ENCODE data around the gene PHYH.

The PHYH gene

DNA sequence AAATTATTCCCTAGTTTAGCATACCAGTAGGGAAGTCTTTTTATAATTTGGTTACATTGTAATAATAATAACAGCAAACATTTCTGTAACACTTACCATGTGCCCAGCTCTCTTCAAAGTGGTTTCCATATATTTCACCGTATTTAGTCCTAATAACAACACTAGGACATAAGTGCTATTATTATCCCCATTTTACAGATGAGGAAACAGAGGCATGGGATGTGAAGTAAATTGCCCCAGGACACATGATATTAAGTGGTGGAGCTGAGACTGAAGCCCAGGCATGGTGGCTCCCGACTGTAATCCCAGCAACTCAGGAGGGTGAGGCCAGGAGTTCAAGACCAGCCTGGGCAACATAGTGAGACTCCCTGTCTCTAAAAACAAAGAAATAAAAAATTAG is 5.1 kb downstream of the PHYH start:
- Histone ChIP-seq H2AFZ (ENCODE audit: low read length) (no peak overlapping the region), H3K36me3 (ENCODE audit: insufficient read depth, low read length) (no peaks in the 10 kb centered on the region), H3K9ac (ENCODE audit: low read depth, low read length, poor library complexity, severe bottlenecking) (no peak overlapping the region), H3K27me3 (ENCODE audit: insufficient read depth, low read length, poor library complexity, severe bottlenecking) (no peaks in the 10 kb centered on the region), H3K4me3 (ENCODE audit: low read length, poor library complexity, severe bottlenecking) (no peak overlapping the region), H3K4me1 (ENCODE audit: insufficient read depth, low read length, poor library complexity, severe bottlenecking) (peaks cover 6% of the 10 kb centered on the region), H3K79me2 (ENCODE audit: insufficient read depth, low read length) (no peaks in the 10 kb centered on the region), H3F3A (ENCODE audit: low read depth) (no peaks in the 10 kb centered on the region), H3K9me3 (ENCODE audit: insufficient read depth, low read depth, low read length) (no peaks in the 10 kb centered on the region), H3K4me2 (ENCODE audit: low read depth, low read length, poor library complexity, severe bottlenecking) (no peak overlapping the region), H3K9me2 (replicated peaks; ENCODE audit: low read depth, low read length) (no peaks in the 10 kb centered on the region), H4K20me1 (ENCODE audit: insufficient read depth, low read length, poor library complexity, severe bottlenecking) (no peaks in the 10 kb centered on the region)
- TF ChIP-seq EZH2phosphoT487 (IDR thresholded peaks at IDR 0.05; ENCODE audit: borderline replicate concordance) = no peak
- TF ChIP-seq, protein P1, sequence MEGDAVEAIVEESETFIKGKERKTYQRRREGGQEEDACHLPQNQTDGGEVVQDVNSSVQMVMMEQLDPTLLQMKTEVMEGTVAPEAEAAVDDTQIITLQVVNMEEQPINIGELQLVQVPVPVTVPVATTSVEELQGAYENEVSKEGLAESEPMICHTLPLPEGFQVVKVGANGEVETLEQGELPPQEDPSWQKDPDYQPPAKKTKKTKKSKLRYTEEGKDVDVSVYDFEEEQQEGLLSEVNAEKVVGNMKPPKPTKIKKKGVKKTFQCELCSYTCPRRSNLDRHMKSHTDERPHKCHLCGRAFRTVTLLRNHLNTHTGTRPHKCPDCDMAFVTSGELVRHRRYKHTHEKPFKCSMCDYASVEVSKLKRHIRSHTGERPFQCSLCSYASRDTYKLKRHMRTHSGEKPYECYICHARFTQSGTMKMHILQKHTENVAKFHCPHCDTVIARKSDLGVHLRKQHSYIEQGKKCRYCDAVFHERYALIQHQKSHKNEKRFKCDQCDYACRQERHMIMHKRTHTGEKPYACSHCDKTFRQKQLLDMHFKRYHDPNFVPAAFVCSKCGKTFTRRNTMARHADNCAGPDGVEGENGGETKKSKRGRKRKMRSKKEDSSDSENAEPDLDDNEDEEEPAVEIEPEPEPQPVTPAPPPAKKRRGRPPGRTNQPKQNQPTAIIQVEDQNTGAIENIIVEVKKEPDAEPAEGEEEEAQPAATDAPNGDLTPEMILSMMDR (conservative IDR thresholded peaks at IDR 0.05; ENCODE audit: low read length) = no peak

GRCh38 chr10:13291821-13292773 is 7.8 kb downstream of the PHYH start:
- H3K9ac ChIP-seq (ENCODE audit: low read depth, low read length, poor library complexity, severe bottlenecking) = no peak overlapping the region
- H3K9me3 ChIP-seq (ENCODE audit: insufficient read depth, low read depth, low read length) = no peaks in the 10 kb centered on the region
- TF ChIP-seq, protein P1 (conservative IDR thresholded peaks at IDR 0.05; ENCODE audit: low read length) = no peak
- no peak for TF ChIP-seq EZH2phosphoT487 (IDR thresholded peaks at IDR 0.05; ENCODE audit: borderline replicate concordance)
- no peaks in the 10 kb centered on the region for H3K36me3 ChIP-seq (ENCODE audit: insufficient read depth, low read length)
- no peak overlapping the region for H2AFZ ChIP-seq (ENCODE audit: low read length)
- no peaks in the 10 kb centered on the region for H4K20me1 ChIP-seq (ENCODE audit: insufficient read depth, low read length, poor library complexity, severe bottlenecking)
- no peaks in the 10 kb centered on the region for H3K4me1 ChIP-seq (ENCODE audit: insufficient read depth, low read length, poor library complexity, severe bottlenecking)
- no peaks in the 10 kb centered on the region for H3K27me3 ChIP-seq (ENCODE audit: insufficient read depth, low read length, poor library complexity, severe bottlenecking)
- no peaks in the 10 kb centered on the region for H3K9me2 ChIP-seq (replicated peaks; ENCODE audit: low read depth, low read length)
- H3K79me2 ChIP-seq (ENCODE audit: insufficient read depth, low read length) = no peaks in the 10 kb centered on the region
- H3K4me2 ChIP-seq (ENCODE audit: low read depth, low read length, poor library complexity, severe bottlenecking) = no peak overlapping the region
- H3K4me3 ChIP-seq (ENCODE audit: low read length, poor library complexity, severe bottlenecking) = no peak overlapping the region
- H3F3A ChIP-seq (ENCODE audit: low read depth) = no peaks in the 10 kb centered on the region

GRCh38 chr10:13291061-13291460 is 8.8 kb downstream of the PHYH start:
- TF ChIP-seq, protein P1 (conservative IDR thresholded peaks at IDR 0.05; ENCODE audit: low read length) = no peak
- no peak for TF ChIP-seq EZH2phosphoT487 (IDR thresholded peaks at IDR 0.05; ENCODE audit: borderline replicate concordance)
- Histone ChIP-seq H3F3A (ENCODE audit: low read depth) (no peaks in the 10 kb centered on the region), H3K4me2 (ENCODE audit: low read depth, low read length, poor library complexity, severe bottlenecking) (no peak overlapping the region), H3K36me3 (ENCODE audit: insufficient read depth, low read length) (no peaks in the 10 kb centered on the region), H2AFZ (ENCODE audit: low read length) (no peak overlapping the region), H3K9ac (ENCODE audit: low read depth, low read length, poor library complexity, severe bottlenecking) (no peak overlapping the region), H3K79me2 (ENCODE audit: insufficient read depth, low read length) (no peaks in the 10 kb centered on the region), H3K4me3 (ENCODE audit: low read length, poor library complexity, severe bottlenecking) (no peak overlapping the region), H3K27me3 (ENCODE audit: insufficient read depth, low read length, poor library complexity, severe bottlenecking) (no peaks in the 10 kb centered on the region), H3K4me1 (ENCODE audit: insufficient read depth, low read length, poor library complexity, severe bottlenecking) (no peaks in the 10 kb centered on the region), H3K9me3 (ENCODE audit: insufficient read depth, low read depth, low read length) (no peaks in the 10 kb centered on the region), H3K9me2 (replicated peaks; ENCODE audit: low read depth, low read length) (no peaks in the 10 kb centered on the region), H4K20me1 (ENCODE audit: insufficient read depth, low read length, poor library complexity, severe bottlenecking) (no peaks in the 10 kb centered on the region)
